NCI-H2227 (cell line): ENCODE data around the gene MFSD12.
A peak's percentile ranks its signal among the peaks of the same experiment; 100 is the strongest.

Source experiments
- DNase-seq: peaks from one replicate; lab custom pipeline; 2025; ENCODE audit not compliant: unreplicated experiment; lab: John Stamatoyannopoulos, UW

MFSD12 gene

GRCh38 chr19:3557461-3558248, at the start of gene MFSD12:
MFSD12 (minus strand) TSS chr19:3557586; CDS start chr19:3557403, 183 bp downstream.
- peak; percentile 93 for DNase-seq

GRCh38 chr19:3606690-3607289, 49.4 kb upstream of the MFSD12 start, which contains the start of gene TBXA2R:
TBXA2R (minus strand) TSS chr19:3606875; CDS start chr19:3600634, 6,241 bp downstream.
- peak; percentile 34 for DNase-seq

- DNase-seq: no peak
Measured at GRCh38 chr19:3606174-3606689, 48.8 kb upstream of the MFSD12 start.

GRCh38 chr19:3605770-3606169, 48.4 kb upstream of the MFSD12 start:
- DNase-seq: no peak

GRCh38 chr19:3605361-3605760, 48.0 kb upstream of the MFSD12 start:
- DNase-seq: no peak

- DNase-seq: no peak
Measured at GRCh38 chr19:3604987-3605343, 47.6 kb upstream of the MFSD12 start.

GRCh38 chr19:3604227-3604986, 47.0 kb upstream of the MFSD12 start:
- DNase-seq: no peak

- DNase-seq: no peak
Measured at GRCh38 chr19:3603121-3603811, 45.9 kb upstream of the MFSD12 start.

GRCh38 chr19:3601021-3601420, 43.6 kb upstream of the MFSD12 start:
- DNase-seq: no peak

GRCh38 chr19:3599776-3600187, 42.4 kb upstream of the MFSD12 start:
- no peak for DNase-seq

GRCh38 chr19:3595521-3596061, 38.2 kb upstream of the MFSD12 start:
- DNase-seq: no peak

- no peak for DNase-seq
Measured at GRCh38 chr19:3593156-3593555, 35.8 kb upstream of the MFSD12 start.

GRCh38 chr19:3591876-3592613, 34.7 kb upstream of the MFSD12 start:
- no peak for DNase-seq

- no peak for DNase-seq
Measured at GRCh38 chr19:3590991-3591659, 33.7 kb upstream of the MFSD12 start.

- DNase-seq: no peak
Measured at GRCh38 chr19:3589949-3590348, 32.6 kb upstream of the MFSD12 start.

GRCh38 chr19:3589439-3589838, 32.1 kb upstream of the MFSD12 start:
- no peak for DNase-seq

- no peak for DNase-seq
Measured at GRCh38 chr19:3586707-3587346, 29.4 kb upstream of the MFSD12 start.

- DNase-seq: peak; percentile 19
Measured at GRCh38 chr19:3586127-3586626, 28.8 kb upstream of the MFSD12 start.
